Esophagus muscularis mucosa (tissue), 4 donors: ENCODE data around the gene HS6ST2. TPM values are rescaled to one million over a fixed set of nuclear protein-coding genes. Genes with fewer than 3 reads are reported as not detected.

Source experiments
- DNase-seq: peaks from one replicate; pipeline ENCODE4 v3.0.0-alpha.2; 2017; ENCODE audit errors: extremely low spot score
- H3K27ac ChIP-seq, 4 donors: fragments of 200-600 bp; sonication (generic); replicated peaks in 1 of 4; 1 replicate in 3 of 4; 2 replicates in 1 of 4; pipeline ENCODE4 v1.5.1; 2016 to 2019; ENCODE audit warnings: mild to moderate bottlenecking in 1 of 4
- H3K27me3 ChIP-seq, 4 donors: fragments of 200-600 bp; sonication (generic); one replicate each; pipeline versions ENCODE4 v1.5.1 to v1.6.0; 2016 to 2019
- H3K36me3 ChIP-seq, 4 donors: fragments of 200-600 bp; sonication (generic); one replicate each; pipeline ENCODE4 v1.5.1; 2016 to 2019
- H3K4me1 ChIP-seq, 4 donors: fragments of 200-600 bp; sonication (generic); one replicate each; pipeline ENCODE4 v1.5.1; 2016 to 2019
- H3K4me3 ChIP-seq, 4 donors: fragments of 200-600 bp; sonication (generic); 1 replicate in 2 of 4; 2 replicates in 2 of 4; pipeline ENCODE4 v1.5.1; 2016 to 2019; ENCODE audit warnings: mild to moderate bottlenecking in 4 of 4, moderate library complexity in 1 of 4
- H3K9me3 ChIP-seq, 4 donors: fragments of 200-600 bp; sonication (generic); 1 replicate in 3 of 4; 2 replicates in 1 of 4; pipeline ENCODE4 v1.5.1; 2016 to 2019
- CTCF ChIP-seq, 3 experiments: fragments of 200-600 bp in 2 of 3; fragments of 450-650 bp in 1 of 3; sonication (generic) in 2 of 3; IDR thresholded peaks; one replicate each; pipeline ENCODE4 v1.5.1; 2017 to 2019; ENCODE audit warnings: antibody characterized with exemption in 3 of 3, mild to moderate bottlenecking in 2 of 3, moderate library complexity in 1 of 3
- EP300 ChIP-seq: sonication (generic); formaldehyde crosslinking; IDR thresholded peaks from one replicate; pipeline ENCODE4 v1.6.1; 2017; ENCODE audit warnings: antibody characterized with exemption
- POLR2A ChIP-seq: fragments of 450-650 bp; IDR thresholded peaks from one replicate; pipeline ENCODE4 v1.6.1; 2017; ENCODE audit warnings: antibody characterized with exemption, moderate library complexity, mild to moderate bottlenecking, low read depth
- POLR2AphosphoS5 ChIP-seq, 2 donors: sonication (generic); formaldehyde crosslinking; IDR thresholded peaks; one replicate each; pipeline ENCODE4 v1.6.1; 2017; ENCODE audit warnings: antibody characterized with exemption in 2 of 2
- WGBS: methylation state at CpG from one replicate; pipeline ENCODE4 v1.1.5; 2018; 5-methylcytosine and 5-hydroxymethylcytosine counted together
- intact Hi-C: fragments of 100-400 bp; cut with DNase I; formaldehyde crosslinking; loops from one replicate; pipeline ENCODE4 v1.15.1; 2023
- total RNA-seq, 4 donors: library from RNA; depleted of rRNA; stranded (reverse); fragments of >200 nt; gene quantifications; one replicate each; pipeline versions ENCODE4 v1.1.0 to v1.2.1, GENCODE V29; 2016

Gene HS6ST2
- total RNA-seq, 4 donors from 2014 or later = 0.29 to 0.99 TPM; not detected in 2

GRCh38 chrX:132918523-132918922 lies 39.9 kb downstream of the HS6ST2 start:
- TF ChIP-seq POLR2AphosphoS5 (IDR thresholded peaks at IDR 0.05) (no peak), POLR2A (no peak), EP300 (no peak), CTCF (IDR thresholded peaks at IDR 0.05) (no peak)
- H3K4me1 ChIP-seq = no peaks in the 10 kb centered on the region
- no peaks in the 10 kb centered on the region for H3K9me3 ChIP-seq
- H3K36me3 ChIP-seq = no peaks in the 10 kb centered on the region
- no peak for DNase-seq
- no peaks in the 10 kb centered on the region for H3K27me3 ChIP-seq
- H3K27ac ChIP-seq = no peak overlapping the region
- H3K4me3 ChIP-seq = no peak overlapping the region
- intact Hi-C loops = no loop called here

GRCh38 chrX:132916349-132916748 lies 42.1 kb downstream of the HS6ST2 start:
- Histone ChIP-seq H3K9me3 (no peaks in the 10 kb centered on the region), H3K4me1 (no peaks in the 10 kb centered on the region), H3K27me3 (peaks cover 0 to 5% (median 0%) of the 10 kb centered on the region in 4 donors), H3K36me3 (no peaks in the 10 kb centered on the region), H3K4me3 (no peak overlapping the region), H3K27ac (no peak overlapping the region)
- TF ChIP-seq POLR2A (no peak), CTCF (IDR thresholded peaks at IDR 0.05) (no peak), POLR2AphosphoS5 (IDR thresholded peaks at IDR 0.05) (no peak), EP300 (no peak)
- intact Hi-C loops = no loop called here
- 77% methylated on average over 3 of the region's 3 CpGs for WGBS
- no peak for DNase-seq

- no peaks in the 10 kb centered on the region for H3K9me3 ChIP-seq
- intact Hi-C loops = no loop called here
- DNase-seq = no peak
- H3K27me3 ChIP-seq = peaks cover 0 to 5% (median 0%) of the 10 kb centered on the region in 4 donors
- no peak overlapping the region for H3K4me3 ChIP-seq
- H3K27ac ChIP-seq = no peak overlapping the region
- no peaks in the 10 kb centered on the region for H3K4me1 ChIP-seq
- no peaks in the 10 kb centered on the region for H3K36me3 ChIP-seq
- no peak for TF ChIP-seq POLR2AphosphoS5 (IDR thresholded peaks at IDR 0.05)
- TF ChIP-seq EP300 = no peak
- TF ChIP-seq POLR2A = no peak
- TF ChIP-seq CTCF (IDR thresholded peaks at IDR 0.05) = no peak
- WGBS = 68% methylated on average over 4 of the region's 4 CpGs
Measured at GRCh38 chrX:132909643-132910042, 48.8 kb downstream of the HS6ST2 start.

GRCh38 chrX:132908891-132909290 lies 49.5 kb downstream of the HS6ST2 start:
- no peak for DNase-seq
- TF ChIP-seq EP300 (no peak), CTCF (IDR thresholded peaks at IDR 0.05) (no peak), POLR2AphosphoS5 (IDR thresholded peaks at IDR 0.05) (no peak), POLR2A (no peak)
- Histone ChIP-seq H3K27me3 (peaks cover 0 to 5% (median 0%) of the 10 kb centered on the region in 4 donors), H3K36me3 (no peaks in the 10 kb centered on the region), H3K4me1 (no peaks in the 10 kb centered on the region), H3K27ac (no peak overlapping the region), H3K9me3 (no peaks in the 10 kb centered on the region), H3K4me3 (no peak overlapping the region)
- intact Hi-C loops = no loop called here

GRCh38 chrX:132900633-132901293 lies 57.7 kb downstream of the HS6ST2 start:
- Histone ChIP-seq H3K27ac (no peak overlapping the region), H3K4me1 (no peaks in the 10 kb centered on the region), H3K36me3 (no peaks in the 10 kb centered on the region), H3K9me3 (no peaks in the 10 kb centered on the region), H3K27me3 (no peaks in the 10 kb centered on the region), H3K4me3 (no peak overlapping the region)
- intact Hi-C loops = no loop called here
- 96% methylated on average over 1 of the region's 1 CpG for WGBS
- TF ChIP-seq POLR2A (no peak), POLR2AphosphoS5 (IDR thresholded peaks at IDR 0.05) (no peak), CTCF (IDR thresholded peaks at IDR 0.05) (no peak), EP300 (no peak)
- DNase-seq = no peak
